Skeletal muscle tissue (tissue), 4 donors: ENCODE data around the gene BICC1. TPM values are rescaled to one million over a fixed set of nuclear protein-coding genes. Genes with fewer than 3 reads are reported as not detected.

Experiments
- H3K27ac ChIP-seq: one replicate; pipeline ENCODE4 v1.7.0; 2013; ENCODE audit warnings: mild to moderate bottlenecking, low read depth, low read length, inconsistent platforms
- H3K27me3 ChIP-seq, 3 donors: one replicate each; pipeline ENCODE4 v1.7.0; 2013; ENCODE audit warnings: low read length in 3 of 3; ENCODE audit not compliant: control insufficient read depth in 3 of 3, insufficient read depth in 3 of 3
- H3K36me3 ChIP-seq, 3 donors: one replicate each; pipeline ENCODE4 v1.7.0; 2013; ENCODE audit warnings: low read length in 3 of 3; ENCODE audit not compliant: control insufficient read depth in 3 of 3, insufficient read depth in 3 of 3
- H3K4me1 ChIP-seq, 3 donors: one replicate each; pipeline ENCODE4 v1.7.0; 2013; ENCODE audit warnings: low read length in 3 of 3, mild to moderate bottlenecking in 3 of 3; ENCODE audit not compliant: control insufficient read depth in 3 of 3, insufficient read depth in 3 of 3
- H3K4me3 ChIP-seq, 3 donors: one replicate each; pipeline ENCODE4 v1.7.0; 2013; ENCODE audit warnings: low read length in 3 of 3
- H3K9ac ChIP-seq, 3 donors: one replicate each; pipeline ENCODE4 v1.7.0; 2013; ENCODE audit warnings: low read length in 3 of 3, mild to moderate bottlenecking in 3 of 3, moderate library complexity in 2 of 3, low read depth in 1 of 3
- H3K9me3 ChIP-seq, 3 donors: one replicate each; pipeline ENCODE4 v1.7.0; 2013; ENCODE audit warnings: low read length in 3 of 3; ENCODE audit not compliant: control insufficient read depth in 3 of 3
- total RNA-seq: library from RNA; depleted of rRNA; stranded (reverse); fragments of >200 nt; gene quantifications from one replicate; pipeline ENCODE4 v1.2.3, GENCODE V29; 2014
- donor health status: Osteomylitis.

Gene BICC1
- total RNA-seq, 1 donor from 2014 or later: 25.6 TPM

DNA sequence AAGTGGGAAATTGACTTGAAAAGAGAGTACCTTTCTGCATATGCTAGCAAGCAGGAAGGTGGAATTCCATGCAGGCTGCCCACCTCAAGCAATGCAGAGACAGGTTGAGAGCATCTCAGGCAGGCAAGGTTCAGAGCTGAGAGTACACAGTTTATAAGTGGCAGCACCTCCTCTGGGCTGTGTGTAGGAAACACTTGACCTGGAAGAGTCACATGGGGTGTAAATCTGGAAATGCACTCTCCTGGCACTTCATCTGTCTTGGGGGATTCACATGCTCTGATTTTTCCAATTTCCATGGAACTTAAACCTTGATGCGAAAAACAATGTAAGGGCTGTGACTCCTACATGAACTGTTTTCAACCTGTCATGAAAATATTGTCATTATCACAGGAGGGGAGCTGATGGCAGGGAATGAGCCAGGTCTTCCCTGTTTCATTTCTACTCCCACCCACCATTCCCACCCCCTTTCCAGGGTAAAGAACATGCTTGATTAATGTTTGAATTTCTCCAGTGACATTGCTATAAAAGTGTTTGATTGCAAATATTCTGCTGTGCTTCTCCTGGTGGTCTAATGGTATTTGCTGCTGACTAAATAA is 328.3 kb downstream of the BICC1 start:
- Histone ChIP-seq H3K4me3 (no peak overlapping the region), H3K27ac (no peak overlapping the region), H3K4me1 (no peaks in the 10 kb centered on the region), H3K36me3 (no peaks in the 10 kb centered on the region), H3K9me3 (no peaks in the 10 kb centered on the region), H3K27me3 (no peaks in the 10 kb centered on the region), H3K9ac (no peak overlapping the region)

- no peak overlapping the region for H3K4me3 ChIP-seq
- no peaks in the 10 kb centered on the region for H3K27me3 ChIP-seq
- no peaks in the 10 kb centered on the region for H3K36me3 ChIP-seq
- H3K27ac ChIP-seq: no peak overlapping the region
- no peak overlapping the region for H3K9ac ChIP-seq
- no peaks in the 10 kb centered on the region for H3K9me3 ChIP-seq
- H3K4me1 ChIP-seq: no peaks in the 10 kb centered on the region
Measured at GRCh38 chr10:58842860-58843376, 330.2 kb downstream of the BICC1 start.

GRCh38 chr10:58843760-58844159 is 331.1 kb downstream of the BICC1 start:
- Histone ChIP-seq H3K27me3 (no peaks in the 10 kb centered on the region), H3K36me3 (no peaks in the 10 kb centered on the region), H3K27ac (no peak overlapping the region), H3K9me3 (no peaks in the 10 kb centered on the region), H3K4me3 (no peak overlapping the region), H3K9ac (no peak overlapping the region), H3K4me1 (no peaks in the 10 kb centered on the region)

DNA sequence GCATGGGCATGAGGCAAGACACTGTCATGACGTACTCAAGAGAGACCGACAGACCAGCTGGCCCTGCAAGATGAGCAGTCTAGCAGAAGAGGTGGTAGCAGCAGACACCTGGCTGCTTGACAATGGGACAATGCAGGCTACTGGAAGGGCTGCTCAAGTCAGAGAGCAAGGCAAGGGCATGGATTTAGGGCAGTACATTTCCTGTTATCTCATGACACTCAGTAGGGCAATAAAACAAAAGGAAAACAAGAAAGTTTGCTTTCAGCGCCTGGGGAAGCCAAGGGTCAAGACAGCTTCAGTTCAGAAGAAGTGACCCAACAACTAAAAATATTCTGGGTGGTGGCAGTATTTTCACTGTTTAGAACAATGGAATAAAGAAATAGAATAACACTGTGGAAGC is 332.0 kb downstream of the BICC1 start:
- Histone ChIP-seq H3K4me3 (no peak overlapping the region), H3K27me3 (no peaks in the 10 kb centered on the region), H3K9me3 (no peaks in the 10 kb centered on the region), H3K4me1 (no peaks in the 10 kb centered on the region), H3K36me3 (no peaks in the 10 kb centered on the region), H3K27ac (no peak overlapping the region), H3K9ac (no peak overlapping the region)

- no peak overlapping the region for H3K27ac ChIP-seq
- H3K9me3 ChIP-seq: no peaks in the 10 kb centered on the region
- H3K27me3 ChIP-seq: no peaks in the 10 kb centered on the region
- H3K4me1 ChIP-seq: no peaks in the 10 kb centered on the region
- H3K4me3 ChIP-seq: no peak overlapping the region
- no peak overlapping the region for H3K9ac ChIP-seq
- H3K36me3 ChIP-seq: no peaks in the 10 kb centered on the region
Measured at GRCh38 chr10:58846856-58847255, 334.2 kb downstream of the BICC1 start.

GRCh38 chr10:58851606-58852005 is 338.9 kb downstream of the BICC1 start:
- Histone ChIP-seq H3K27me3 (no peaks in the 10 kb centered on the region), H3K36me3 (no peaks in the 10 kb centered on the region), H3K27ac (no peak overlapping the region), H3K4me1 (peaks cover 3 to 20% (median 15%) of the 10 kb centered on the region in 3 donors), H3K9ac (no peak overlapping the region), H3K9me3 (no peaks in the 10 kb centered on the region), H3K4me3 (no peak overlapping the region)

GRCh38 chr10:58853668-58854067 is 341.0 kb downstream of the BICC1 start:
- H3K9ac ChIP-seq: no peak overlapping the region
- no peak overlapping the region for H3K27ac ChIP-seq
- peaks cover 0 to 2% (median 0%) of the 10 kb centered on the region in 3 donors for H3K9me3 ChIP-seq
- no peak overlapping the region for H3K4me3 ChIP-seq
- peaks cover 9 to 27% (median 20%) of the 10 kb centered on the region in 3 donors for H3K4me1 ChIP-seq
- no peaks in the 10 kb centered on the region for H3K27me3 ChIP-seq
- no peaks in the 10 kb centered on the region for H3K36me3 ChIP-seq

DNA sequence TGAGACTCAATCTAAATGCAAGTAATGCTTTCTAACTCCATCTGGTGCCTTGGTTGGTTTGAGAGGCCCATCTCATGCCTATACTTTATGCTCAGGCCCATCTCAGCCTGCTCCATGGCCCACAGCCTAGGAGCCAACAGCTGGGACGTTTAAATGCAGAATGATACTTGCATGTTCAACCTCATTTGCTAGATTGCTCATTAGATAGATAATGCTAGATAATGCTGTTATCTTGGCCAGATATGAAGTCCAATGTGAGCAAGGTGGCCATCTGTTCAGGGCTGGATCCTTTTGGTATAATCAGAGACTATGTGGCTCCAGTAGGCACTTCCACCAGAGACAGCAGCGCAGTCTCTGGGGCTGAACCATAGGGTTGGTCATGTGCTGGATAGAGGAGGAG is 342.1 kb downstream of the BICC1 start:
- Histone ChIP-seq H3K4me3 (no peak overlapping the region), H3K27me3 (no peaks in the 10 kb centered on the region), H3K36me3 (no peaks in the 10 kb centered on the region), H3K9me3 (peaks cover 0 to 2% (median 0%) of the 10 kb centered on the region in 3 donors), H3K27ac (no peak overlapping the region), H3K9ac (no peak overlapping the region), H3K4me1 (peaks cover 9 to 27% (median 20%) of the 10 kb centered on the region in 3 donors)

GRCh38 chr10:58856508-58857240 is 344.0 kb downstream of the BICC1 start:
- no peaks in the 10 kb centered on the region for H3K27me3 ChIP-seq
- H3K9ac ChIP-seq: peak overlapping the region in 1 of 3 donors; percentile 10
- peak overlapping the region in 2 of 3 donors; percentile 13 to 52 for H3K4me3 ChIP-seq
- H3K27ac ChIP-seq: peak overlapping the region; percentile 49
- peaks cover 0 to 2% (median 0%) of the 10 kb centered on the region in 3 donors for H3K9me3 ChIP-seq
- H3K4me1 ChIP-seq: peaks cover 9 to 27% (median 20%) of the 10 kb centered on the region in 3 donors
- no peaks in the 10 kb centered on the region for H3K36me3 ChIP-seq

DNA sequence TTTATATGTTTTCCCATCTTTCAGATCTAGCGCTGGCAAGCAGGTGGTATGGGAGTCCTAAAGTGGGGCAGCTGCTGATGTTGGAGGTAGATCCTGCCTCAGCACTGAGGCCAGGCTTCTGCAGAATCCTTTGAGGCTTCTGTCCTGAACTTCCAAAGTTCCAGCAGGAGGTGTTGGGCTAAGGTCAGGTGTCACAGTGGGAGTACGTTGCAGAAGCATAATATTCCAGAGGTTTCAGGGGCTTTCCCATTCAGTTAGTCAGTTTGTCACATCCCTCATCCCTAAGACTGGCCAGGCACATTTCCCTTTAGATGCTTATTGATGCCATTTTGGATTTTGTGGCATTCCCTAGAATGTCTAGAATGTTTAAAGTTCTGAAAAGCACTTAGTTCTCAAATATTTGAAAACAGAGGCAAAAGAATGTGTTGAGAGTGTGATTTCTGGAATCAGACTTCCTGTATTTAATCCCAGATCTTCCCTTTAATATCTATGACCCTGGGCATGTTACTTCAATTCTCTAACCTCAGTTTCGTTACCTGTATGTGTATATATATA is 344.7 kb downstream of the BICC1 start:
- H3K36me3 ChIP-seq: no peaks in the 10 kb centered on the region
- peaks cover 0 to 2% (median 0%) of the 10 kb centered on the region in 3 donors for H3K9me3 ChIP-seq
- no peak overlapping the region for H3K9ac ChIP-seq
- no peak overlapping the region for H3K4me3 ChIP-seq
- H3K27me3 ChIP-seq: no peaks in the 10 kb centered on the region
- H3K4me1 ChIP-seq: peaks cover 9 to 27% (median 20%) of the 10 kb centered on the region in 3 donors
- peak overlapping the region; percentile 49 for H3K27ac ChIP-seq
